Medulla oblongata (tissue), 1 donor: ENCODE measurements around the gene EMSY.
A peak's percentile ranks its signal among the peaks of the same experiment; 100 is the strongest.
"Not testable (repeated sequence)": the region's sequence is repeated elsewhere in the genome, so short reads cannot be mapped to it uniquely, and the experiment has no call there.

ENCODE experiments used
- DNase-seq: peaks from one replicate; pipeline ENCODE4 v3.0.0-alpha.2; 2015; ENCODE audit errors: extremely low spot score

Gene EMSY

GRCh38 chr11:76595091-76595490, 150.3 kb downstream of the EMSY start:
- DNase-seq, result not testable (repeated sequence)

- DNase-seq, result no peak
Measured at GRCh38 chr11:76596652-76597051, 151.8 kb downstream of the EMSY start.

GRCh38 chr11:76597533-76598425, 153.0 kb downstream of the EMSY start:
- DNase-seq, result no peak

GRCh38 chr11:76598426-76598839, 153.6 kb downstream of the EMSY start:
- DNase-seq, result peak; percentile 48

GRCh38 chr11:76599041-76600013, 154.5 kb downstream of the EMSY start:
- DNase-seq, result no peak

- no peak for DNase-seq
Measured at GRCh38 chr11:76600124-76600655, 155.4 kb downstream of the EMSY start.

GRCh38 chr11:76601272-76601671, 156.5 kb downstream of the EMSY start:
- no peak for DNase-seq

- no peak for DNase-seq
Measured at GRCh38 chr11:76601724-76602123, 156.9 kb downstream of the EMSY start.

GRCh38 chr11:76602431-76602861, 157.6 kb downstream of the EMSY start:
- no peak for DNase-seq
